GM19463 (cell line): Measurements from ENCODE around the gene TDO2.
"Not testable (repeated sequence)": the region's sequence is repeated elsewhere in the genome, so short reads cannot be mapped to it uniquely, and the experiment has no call there.

ENCODE experiments used
- ATAC-seq: cut with Tn5 transposase; IDR thresholded peaks from one replicate; pipeline ENCODE4 v1.9.1; 2021; ENCODE audit warnings: mild to moderate bottlenecking, moderate library complexity; ENCODE audit not compliant: unreplicated experiment

The TDO2 gene

GRCh38 chr4:155906554-155907247 is 3.2 kb downstream of the TDO2 start:
- ATAC-seq, result no peak

DNA sequence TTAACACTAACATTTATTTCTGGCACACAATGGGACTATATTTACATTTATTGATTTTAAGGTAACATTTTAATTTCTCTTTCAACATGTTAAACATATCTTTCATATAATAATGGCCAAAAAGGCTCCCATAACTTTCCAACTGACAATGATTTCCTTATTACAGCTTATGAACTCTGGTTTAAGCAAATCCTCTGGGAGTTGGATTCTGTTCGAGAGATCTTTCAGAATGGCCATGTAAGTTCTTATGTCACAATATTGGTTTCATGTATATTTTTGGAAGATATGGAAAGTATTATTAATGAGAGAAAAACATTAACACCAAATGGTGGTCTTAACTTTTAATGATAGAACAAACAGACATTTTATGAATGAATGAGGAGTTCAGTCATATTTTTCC is 4.1 kb downstream of the TDO2 start:
- no peak for ATAC-seq

GRCh38 chr4:155908187-155909139 is 5.0 kb downstream of the TDO2 start:
- ATAC-seq, result peak; percentile 58

GRCh38 chr4:155909615-155910226 is 6.2 kb downstream of the TDO2 start:
- ATAC-seq, result no peak

GRCh38 chr4:155911905-155912304 is 8.4 kb downstream of the TDO2 start:
- ATAC-seq, result no peak

- ATAC-seq, result no peak
Observed at GRCh38 chr4:155914782-155915181, 11.3 kb downstream of the TDO2 start.

GRCh38 chr4:155921597-155921996 is 18.1 kb downstream of the TDO2 start:
- no peak for ATAC-seq

GRCh38 chr4:155924637-155925036 is 21.1 kb downstream of the TDO2 start:
- ATAC-seq, result no peak

DNA sequence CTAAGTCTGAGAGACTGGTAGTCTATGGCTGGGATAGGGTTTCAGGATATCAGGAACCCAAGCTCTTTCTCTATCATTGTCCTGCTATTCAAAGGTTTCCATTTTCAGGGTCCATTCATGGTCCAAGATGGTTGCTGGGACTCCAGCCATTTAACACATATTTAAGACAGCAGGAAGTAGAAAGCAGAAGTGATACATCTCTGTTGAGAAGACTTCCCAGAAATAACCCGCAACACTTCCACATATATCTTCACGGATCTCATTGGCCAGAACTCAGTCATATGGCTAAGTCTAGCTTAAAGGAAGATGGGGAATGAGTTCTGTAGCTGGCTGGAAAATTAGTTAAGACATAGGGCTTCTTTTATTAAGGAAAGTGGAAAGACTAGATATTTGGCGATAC is 26.3 kb downstream of the TDO2 start:
- ATAC-seq, result no peak

- ATAC-seq, result no peak
Observed at GRCh38 chr4:155930330-155930729, 26.8 kb downstream of the TDO2 start.

GRCh38 chr4:155931634-155932033 is 28.1 kb downstream of the TDO2 start:
- no peak for ATAC-seq

- ATAC-seq, result not testable (repeated sequence)
Observed at GRCh38 chr4:155934634-155935033, 31.1 kb downstream of the TDO2 start.

DNA sequence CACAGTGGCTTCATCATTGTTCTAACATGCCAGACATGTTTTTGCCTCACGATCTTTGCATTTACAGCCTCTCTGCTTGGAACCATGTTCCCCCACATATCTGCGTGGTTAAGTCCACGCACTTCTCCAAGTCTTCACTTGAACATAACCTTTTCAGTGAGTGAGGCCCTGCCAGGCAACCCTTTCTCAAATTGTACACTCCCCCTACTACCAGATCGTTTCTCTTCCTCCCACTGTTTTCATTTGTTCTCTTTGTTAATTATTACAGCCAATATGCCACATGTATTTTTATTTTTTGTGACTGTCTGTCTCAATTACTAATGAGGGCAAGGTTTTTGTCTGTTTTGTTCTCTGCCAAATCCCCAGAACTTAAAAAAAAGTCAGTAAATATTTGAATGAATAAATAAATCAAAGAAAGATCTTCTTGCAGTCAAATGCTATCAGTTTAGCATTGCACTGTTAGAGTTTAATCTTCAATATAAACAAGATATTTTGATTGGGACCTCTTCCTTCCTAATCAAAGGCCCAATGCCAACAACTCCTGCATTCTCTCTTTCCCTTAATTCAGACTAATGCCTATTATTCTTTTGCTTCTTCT is 32.0 kb downstream of the TDO2 start:
- ATAC-seq, result no peak

GRCh38 chr4:155941085-155941790 is 37.7 kb downstream of the TDO2 start:
- ATAC-seq, result no peak

GRCh38 chr4:155941820-155942219 is 38.3 kb downstream of the TDO2 start:
- no peak for ATAC-seq

DNA sequence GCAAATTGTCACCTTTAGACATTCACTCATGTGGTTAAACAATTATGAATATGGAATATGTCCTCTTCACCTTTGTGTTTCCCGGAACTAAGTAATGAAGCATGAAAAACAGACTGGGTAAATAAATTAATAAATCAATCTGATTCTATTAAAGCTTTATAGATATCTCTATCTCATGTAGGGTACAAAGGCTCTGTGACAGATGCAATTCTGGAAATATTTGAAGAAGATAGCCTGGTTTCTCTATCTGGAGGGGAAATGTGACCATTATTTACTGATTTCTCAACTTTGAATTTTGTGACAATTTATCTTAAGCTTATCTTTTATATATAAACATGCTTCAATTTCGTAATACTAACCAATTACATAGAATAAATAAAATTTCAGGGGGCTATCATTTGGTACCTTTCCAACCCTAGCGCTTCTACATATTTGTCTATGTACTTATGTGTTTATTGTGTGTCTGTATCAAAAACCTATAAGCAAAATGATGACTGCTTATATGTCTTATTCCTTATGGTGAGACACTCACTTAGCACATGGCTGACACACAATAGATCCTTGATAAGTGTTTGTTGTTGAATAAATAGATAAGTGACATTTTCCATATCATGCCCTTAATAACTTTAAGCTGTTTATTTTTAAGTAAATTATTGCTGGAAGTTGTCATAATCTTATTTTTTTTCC is 40.3 kb downstream of the TDO2 start:
- ATAC-seq, result no peak

GRCh38 chr4:155944516-155944915 is 41.0 kb downstream of the TDO2 start:
- no peak for ATAC-seq

DNA sequence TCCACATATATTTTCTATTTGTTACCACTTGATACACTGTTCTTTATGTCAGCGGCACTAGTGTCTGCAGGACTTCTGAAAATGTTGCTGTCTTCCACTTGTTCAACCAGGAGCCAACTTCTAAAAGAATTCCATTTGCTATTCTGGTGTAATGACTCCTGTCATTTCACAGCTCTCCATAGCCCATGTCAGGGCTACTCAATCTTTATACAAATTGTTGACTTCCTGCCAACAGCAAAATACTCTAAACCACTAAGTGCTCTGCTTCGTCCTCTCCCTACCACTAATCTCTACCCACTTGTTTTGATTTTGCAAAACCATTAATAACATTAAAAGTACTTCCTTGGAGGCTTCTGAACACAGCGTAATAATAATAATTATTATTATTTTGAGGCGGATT is 43.0 kb downstream of the TDO2 start:
- no peak for ATAC-seq

- ATAC-seq, result no peak
Observed at GRCh38 chr4:155948541-155948940, 45.0 kb downstream of the TDO2 start.

GRCh38 chr4:155950461-155950860 is 47.0 kb downstream of the TDO2 start:
- no peak for ATAC-seq
